Measurements from ENCODE around the gene LARP1. TPM values are rescaled to one million over a fixed set of nuclear protein-coding genes. Genes with fewer than 3 reads are reported as not detected.

LARP1 gene
- total RNA-seq, 3 donors from 2014 or later = 64.0 to 123 (median 73.7) TPM

- Histone ChIP-seq H3K36me3 (no peaks in the 10 kb centered on the region), H3K9me3 (no peaks in the 10 kb centered on the region)
Observed at GRCh38 chr5:154857530-154858296, 102.5 kb downstream of the LARP1 start.

GRCh38 chr5:154858297-154858971 is 103.3 kb downstream of the LARP1 start, which contains the start of gene CNOT8:
CNOT8 (plus strand) TSS chr5:154858627; CDS start chr5:154863279, 4,652 bp downstream.
- intact Hi-C loops (cut with DNase I; ENCODE audit: low total_unique reads) = no loop called here
- TF ChIP-seq POLR2A (IDR thresholded peaks at IDR 0.05) = peak; percentile 77
- peak; percentile 91 to 96 (median 94) for TF ChIP-seq POLR2AphosphoS5 (IDR thresholded peaks at IDR 0.05)
- TF ChIP-seq CTCF (IDR thresholded peaks at IDR 0.05) = no peak
- peaks cover 0 to 5% of the 10 kb centered on the region in 2 donors for H3K4me1 ChIP-seq
- no peaks in the 10 kb centered on the region for H3K27me3 ChIP-seq
- peak within 1 kb of the TSS; percentile 78 to 81 (median 80) for H3K4me3 ChIP-seq
- H3K9me3 ChIP-seq = no peaks in the 10 kb centered on the region
- H3K36me3 ChIP-seq = no peaks in the 10 kb centered on the region
- DNase-seq (ENCODE audit: low spot score in 2 of 2) = peak; percentile 97 to 98
- peak within 1 kb of the TSS; percentile 98 to 99 for H3K27ac ChIP-seq

More at GRCh38 chr5:154857530-154858296, 102.5 kb downstream of the LARP1 start:
- peaks cover 0 to 5% of the 10 kb centered on the region in 2 donors for H3K4me1 ChIP-seq
- H3K27ac ChIP-seq = peak overlapping the region; percentile 98 to 99
- H3K27me3 ChIP-seq = no peaks in the 10 kb centered on the region
- peak overlapping the region; percentile 78 to 81 (median 80) for H3K4me3 ChIP-seq
- intact Hi-C loops (cut with DNase I; ENCODE audit: low total_unique reads) = no loop called here
- DNase-seq (ENCODE audit: low spot score in 2 of 2) = peak; percentile 87 to 94
- peak; percentile 47 to 71 (median 66) for TF ChIP-seq POLR2AphosphoS5 (IDR thresholded peaks at IDR 0.05)
- no peak for TF ChIP-seq POLR2A (IDR thresholded peaks at IDR 0.05)
- TF ChIP-seq CTCF (IDR thresholded peaks at IDR 0.05) = peak in 1 of 3 donors; percentile 7

GRCh38 chr5:154858972-154859871 is 104.0 kb downstream of the LARP1 start:
- TF ChIP-seq CTCF (IDR thresholded peaks at IDR 0.05) (no peak), POLR2A (IDR thresholded peaks at IDR 0.05) (no peak), POLR2AphosphoS5 (IDR thresholded peaks at IDR 0.05) (no peak)
- peaks cover 0 to 5% of the 10 kb centered on the region in 2 donors for H3K4me1 ChIP-seq
- intact Hi-C loops (cut with DNase I; ENCODE audit: low total_unique reads) = no loop called here

GRCh38 chr5:154860123-154860522 is 104.9 kb downstream of the LARP1 start:
- Histone ChIP-seq H3K36me3 (no peaks in the 10 kb centered on the region), H3K27me3 (no peaks in the 10 kb centered on the region), H3K4me1 (peaks cover 0 to 5% of the 10 kb centered on the region in 2 donors), H3K9me3 (no peaks in the 10 kb centered on the region), H3K4me3 (peak overlapping the region; percentile 78 to 81 (median 80)), H3K27ac (peak overlapping the region; percentile 98 to 99)
- intact Hi-C loops (cut with DNase I; ENCODE audit: low total_unique reads) = no loop called here
- DNase-seq (ENCODE audit: low spot score in 2 of 2) = no peak
- no peak for TF ChIP-seq POLR2AphosphoS5 (IDR thresholded peaks at IDR 0.05)
- no peak for TF ChIP-seq POLR2A (IDR thresholded peaks at IDR 0.05)
- TF ChIP-seq CTCF (IDR thresholded peaks at IDR 0.05) = no peak

More at GRCh38 chr5:154858972-154859871, 104.0 kb downstream of the LARP1 start:
- H3K27me3 ChIP-seq = no peaks in the 10 kb centered on the region
- H3K9me3 ChIP-seq = no peaks in the 10 kb centered on the region
- H3K36me3 ChIP-seq = no peaks in the 10 kb centered on the region
- H3K4me3 ChIP-seq = peak overlapping the region; percentile 78 to 81 (median 80)
- DNase-seq (ENCODE audit: low spot score in 2 of 2) = no peak
- peak overlapping the region; percentile 98 to 99 for H3K27ac ChIP-seq
